ENCODE results near the gene BST2.

DNA sequence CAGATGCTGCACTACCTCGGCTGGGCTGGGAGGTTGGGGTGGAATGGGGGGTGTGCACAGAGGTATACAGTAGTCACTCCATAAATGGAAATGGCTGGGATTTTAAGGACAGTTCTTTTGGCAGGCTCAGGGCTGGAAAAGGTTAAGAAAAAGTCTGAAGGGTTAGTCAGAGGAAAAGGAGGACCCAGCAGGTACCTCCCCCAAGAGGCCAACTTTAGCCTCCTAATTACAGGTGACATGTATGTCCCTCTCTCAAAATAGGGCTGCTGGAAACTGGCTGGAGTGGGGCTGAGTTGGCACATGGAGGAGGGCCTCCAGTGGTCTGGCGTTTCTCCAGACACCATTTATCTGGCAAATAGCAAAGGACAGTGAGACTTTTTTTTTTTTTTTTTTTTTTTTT is 12.4 kb downstream of the BST2 start:
- TF ChIP-seq, protein P1, sequence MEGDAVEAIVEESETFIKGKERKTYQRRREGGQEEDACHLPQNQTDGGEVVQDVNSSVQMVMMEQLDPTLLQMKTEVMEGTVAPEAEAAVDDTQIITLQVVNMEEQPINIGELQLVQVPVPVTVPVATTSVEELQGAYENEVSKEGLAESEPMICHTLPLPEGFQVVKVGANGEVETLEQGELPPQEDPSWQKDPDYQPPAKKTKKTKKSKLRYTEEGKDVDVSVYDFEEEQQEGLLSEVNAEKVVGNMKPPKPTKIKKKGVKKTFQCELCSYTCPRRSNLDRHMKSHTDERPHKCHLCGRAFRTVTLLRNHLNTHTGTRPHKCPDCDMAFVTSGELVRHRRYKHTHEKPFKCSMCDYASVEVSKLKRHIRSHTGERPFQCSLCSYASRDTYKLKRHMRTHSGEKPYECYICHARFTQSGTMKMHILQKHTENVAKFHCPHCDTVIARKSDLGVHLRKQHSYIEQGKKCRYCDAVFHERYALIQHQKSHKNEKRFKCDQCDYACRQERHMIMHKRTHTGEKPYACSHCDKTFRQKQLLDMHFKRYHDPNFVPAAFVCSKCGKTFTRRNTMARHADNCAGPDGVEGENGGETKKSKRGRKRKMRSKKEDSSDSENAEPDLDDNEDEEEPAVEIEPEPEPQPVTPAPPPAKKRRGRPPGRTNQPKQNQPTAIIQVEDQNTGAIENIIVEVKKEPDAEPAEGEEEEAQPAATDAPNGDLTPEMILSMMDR (IDR thresholded peaks at IDR 0.05; ENCODE audit: low read length): no peak
- no peak for TF ChIP-seq EZH2 (IDR thresholded peaks at IDR 0.05; ENCODE audit: borderline replicate concordance, low read length)
